Ishikawa (cell line): ENCODE data around the gene TAC4.

ENCODE experiments used
- EP300 ChIP-seq: IDR thresholded peaks from 2 replicates; pipeline ENCODE4 v1.6.1; 2012; ENCODE audit warnings: borderline replicate concordance
- NFIC ChIP-seq: IDR thresholded peaks from 2 replicates; pipeline ENCODE4 v1.6.1; 2012
- REST ChIP-seq: IDR thresholded peaks from 2 replicates; pipeline ENCODE4 v1.6.1; 2012; ENCODE audit warnings: low read depth, mild to moderate bottlenecking
- TCF12 ChIP-seq: IDR thresholded peaks from 2 replicates; pipeline ENCODE4 v1.6.1; 2012; ENCODE audit warnings: low read depth
- TEAD4 ChIP-seq: IDR thresholded peaks from 2 replicates; pipeline ENCODE4 v1.6.1; 2012
- YY1 ChIP-seq: IDR thresholded peaks from 2 replicates; pipeline ENCODE4 v1.6.1; 2012; ENCODE audit warnings: low read depth
- TF ChIP-seq, protein P1 (sequence below): IDR thresholded peaks from 2 replicates; pipeline ENCODE4 v1.6.1; 2012
- TF ChIP-seq, protein P2 (sequence below): IDR thresholded peaks from 2 replicates; pipeline ENCODE4 v1.6.1; 2012

DNA sequence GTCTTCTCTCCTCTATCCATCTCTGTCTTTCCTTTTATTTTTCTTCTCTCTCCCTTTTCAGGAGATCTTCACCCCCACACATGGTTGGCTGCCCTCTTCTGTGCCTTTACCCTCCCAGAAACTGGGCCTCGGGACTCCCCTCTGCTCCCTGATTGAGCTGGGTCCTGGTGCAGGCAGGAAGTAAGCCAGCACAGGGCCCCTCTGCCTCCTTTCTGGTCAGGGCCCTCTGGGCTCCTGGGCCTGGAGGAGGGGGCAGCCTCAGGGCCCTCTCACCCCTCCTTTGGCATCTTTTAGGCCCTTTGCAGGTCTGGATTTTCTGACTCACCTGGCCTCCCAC, 21.1 kb upstream of the TAC4 start:
- TF ChIP-seq NFIC (no peak), REST (no peak), TEAD4 (no peak), EP300 (no peak), YY1 (no peak), TCF12 (no peak)
- TF ChIP-seq, protein P1, sequence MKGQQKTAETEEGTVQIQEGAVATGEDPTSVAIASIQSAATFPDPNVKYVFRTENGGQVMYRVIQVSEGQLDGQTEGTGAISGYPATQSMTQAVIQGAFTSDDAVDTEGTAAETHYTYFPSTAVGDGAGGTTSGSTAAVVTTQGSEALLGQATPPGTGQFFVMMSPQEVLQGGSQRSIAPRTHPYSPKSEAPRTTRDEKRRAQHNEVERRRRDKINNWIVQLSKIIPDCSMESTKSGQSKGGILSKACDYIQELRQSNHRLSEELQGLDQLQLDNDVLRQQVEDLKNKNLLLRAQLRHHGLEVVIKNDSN: no peak
- TF ChIP-seq, protein P2, sequence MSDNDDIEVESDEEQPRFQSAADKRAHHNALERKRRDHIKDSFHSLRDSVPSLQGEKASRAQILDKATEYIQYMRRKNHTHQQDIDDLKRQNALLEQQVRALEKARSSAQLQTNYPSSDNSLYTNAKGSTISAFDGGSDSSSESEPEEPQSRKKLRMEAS: no peak
